NCI-H2227 treated with DMSO at 0.1 percent for 48 hours (cell line): ENCODE measurements around the gene FMN1.

ENCODE experiments used
- DNase-seq: peaks from one replicate; lab custom pipeline; 2025; lab: John Stamatoyannopoulos, UW

FMN1 gene

DNA sequence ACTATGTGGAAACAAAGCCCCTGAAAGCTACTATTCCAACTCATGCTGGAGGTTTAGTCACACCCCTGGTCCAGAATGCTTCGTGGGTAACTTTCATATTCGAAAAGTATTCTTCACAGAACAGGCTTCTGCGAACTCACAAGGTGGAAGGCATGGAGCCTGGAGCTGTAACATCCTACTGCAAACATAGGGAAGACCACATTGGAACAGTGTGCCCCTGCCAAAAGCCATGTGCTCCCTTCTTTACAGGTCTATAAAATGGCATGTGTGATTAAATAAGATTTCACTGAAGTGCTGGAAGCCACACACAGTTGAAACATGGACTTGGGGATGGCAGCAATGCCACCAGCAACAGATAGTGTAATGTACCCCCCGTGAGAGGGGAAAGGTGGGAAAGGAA is 370.8 kb downstream of the FMN1 start:
- DNase-seq = no peak

- DNase-seq = no peak
Observed at GRCh38 chr15:32822739-32823138, 371.8 kb downstream of the FMN1 start.

DNA sequence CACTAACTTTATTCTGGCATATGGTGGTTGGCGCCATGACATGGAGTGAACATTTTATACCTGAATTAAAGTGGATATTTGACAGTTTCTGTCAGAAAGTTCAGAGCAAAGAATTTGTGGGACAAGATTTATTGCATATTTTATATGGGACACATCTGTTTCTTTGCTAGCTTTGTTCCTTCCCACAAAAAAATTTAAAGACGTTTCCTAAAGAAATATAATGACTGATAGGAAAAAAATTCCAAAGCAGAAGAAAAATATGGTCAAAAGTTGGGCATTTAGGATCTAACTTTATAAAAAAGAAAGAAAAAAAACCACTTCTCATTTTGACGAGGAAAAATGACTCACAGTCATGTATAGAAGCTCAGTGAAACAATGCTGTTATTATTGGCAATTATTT is 375.1 kb downstream of the FMN1 start:
- no peak for DNase-seq

- DNase-seq = peak; percentile 27
Observed at GRCh38 chr15:32818758-32819447, 375.6 kb downstream of the FMN1 start.

- no peak for DNase-seq
Observed at GRCh38 chr15:32817577-32817976, 376.9 kb downstream of the FMN1 start.

DNA sequence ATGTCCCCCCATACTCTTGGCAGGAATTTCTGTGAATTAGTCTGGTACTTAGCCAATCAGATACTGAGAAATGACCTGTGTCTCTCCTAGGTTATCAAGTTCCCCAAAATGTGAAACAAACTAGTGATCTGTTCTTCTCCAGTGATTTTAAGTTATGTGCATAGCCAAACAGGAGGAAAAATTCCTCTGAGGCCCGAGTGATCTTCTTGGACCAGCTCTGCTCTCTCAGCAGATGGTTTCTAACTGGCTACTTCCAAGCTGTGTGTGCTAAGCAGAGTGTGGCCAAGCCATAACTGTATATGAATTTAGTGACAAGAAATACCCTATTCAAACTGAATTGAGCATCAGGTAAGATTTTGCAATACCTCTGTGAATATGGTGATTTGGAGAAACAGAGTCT is 387.2 kb downstream of the FMN1 start:
- DNase-seq = no peak

- no peak for DNase-seq
Observed at GRCh38 chr15:32803631-32804030, 390.9 kb downstream of the FMN1 start.

GRCh38 chr15:32802286-32802936 is 392.1 kb downstream of the FMN1 start:
- DNase-seq = no peak

- DNase-seq = no peak
Observed at GRCh38 chr15:32799936-32800535, 394.5 kb downstream of the FMN1 start.

DNA sequence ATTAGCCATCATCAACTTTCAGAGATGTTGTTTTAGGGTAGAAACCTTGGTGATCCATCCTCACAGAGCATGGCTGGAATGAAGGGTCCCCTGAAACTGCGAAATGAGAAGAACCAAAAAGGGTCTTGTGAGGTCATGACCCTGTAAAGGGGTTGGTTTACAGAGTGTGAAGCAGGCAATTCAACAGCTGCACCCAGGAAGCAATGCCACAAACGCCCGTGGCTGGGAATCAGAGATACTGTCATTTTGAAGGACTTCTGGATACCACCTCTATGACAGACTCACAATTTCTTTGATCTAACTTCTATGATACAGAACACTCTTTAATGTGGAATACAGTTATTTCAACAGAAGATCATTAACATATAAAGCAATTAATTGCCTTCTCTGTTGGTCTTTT is 397.7 kb downstream of the FMN1 start:
- no peak for DNase-seq

DNA sequence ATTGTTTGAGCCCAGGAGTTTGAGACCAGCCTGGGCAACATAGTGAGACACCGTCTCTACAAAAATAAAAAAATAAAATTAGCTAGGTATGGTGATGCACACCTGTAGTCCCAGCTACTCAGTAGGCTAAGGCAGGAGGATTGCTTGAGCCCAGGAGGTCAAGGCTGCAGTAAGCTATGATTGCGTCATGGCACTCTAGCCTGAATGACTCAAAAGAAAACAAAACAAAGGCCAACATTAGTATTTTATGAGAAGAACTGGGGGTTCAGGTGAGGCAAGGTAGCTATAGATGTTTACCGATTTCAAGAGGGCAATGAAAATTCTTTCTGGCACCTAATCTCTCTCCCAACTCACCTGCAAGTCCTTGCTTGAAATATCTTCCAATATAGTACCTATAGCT is 399.5 kb downstream of the FMN1 start:
- no peak for DNase-seq

- DNase-seq = no peak
Observed at GRCh38 chr15:32792436-32792835, 402.1 kb downstream of the FMN1 start.

DNA sequence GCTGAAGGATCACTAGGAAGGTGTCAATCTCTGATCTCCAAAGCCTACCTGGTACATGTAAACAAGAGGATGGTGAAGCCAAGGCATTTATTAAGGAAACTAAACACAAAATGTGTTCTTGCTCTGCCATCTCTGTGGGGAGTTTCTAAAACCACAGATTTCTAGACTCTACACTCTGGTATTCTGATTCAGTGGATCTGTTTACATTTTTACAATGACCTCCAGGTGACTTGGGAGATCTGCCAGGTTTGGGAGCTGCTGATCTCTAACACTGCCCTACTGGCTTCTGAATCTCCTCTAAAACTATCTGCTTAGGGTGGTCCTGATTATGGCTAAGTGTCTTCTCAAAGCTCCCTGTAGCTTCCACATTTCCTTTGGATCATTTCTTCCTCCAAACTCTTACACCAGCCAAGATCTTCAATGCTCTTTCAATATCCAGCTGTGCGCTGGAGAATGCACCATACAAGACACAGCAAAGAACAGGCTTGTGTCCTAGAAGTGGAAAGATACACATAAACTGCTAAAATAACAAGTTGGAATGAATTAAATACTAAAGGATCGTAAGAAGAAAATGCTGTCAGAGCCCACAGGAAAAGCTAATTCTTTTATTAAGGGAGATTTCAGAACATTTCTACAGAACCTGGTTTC is 404.0 kb downstream of the FMN1 start:
- no peak for DNase-seq

DNA sequence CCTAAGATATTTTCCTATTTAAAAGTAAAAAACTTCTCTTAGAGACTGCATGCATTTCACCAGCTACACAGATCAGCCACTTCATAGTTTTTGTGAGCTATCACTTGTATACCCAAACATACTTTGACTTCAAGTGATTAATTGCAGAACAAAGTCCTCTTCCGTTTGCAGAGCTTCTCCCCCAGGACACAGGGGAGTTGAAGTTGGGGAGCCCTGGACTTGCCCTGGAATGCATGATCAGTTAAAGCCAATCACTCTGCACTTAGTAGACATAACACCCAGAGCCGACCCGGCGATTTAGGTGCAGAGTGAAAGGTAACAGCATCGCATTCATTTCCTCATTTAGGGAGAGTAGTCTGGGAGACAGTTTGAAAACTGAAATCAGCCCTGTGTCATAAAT is 406.6 kb downstream of the FMN1 start:
- DNase-seq = no peak

- DNase-seq = no peak
Observed at GRCh38 chr15:32786906-32787305, 407.6 kb downstream of the FMN1 start.

GRCh38 chr15:32784581-32784980 is 409.9 kb downstream of the FMN1 start:
- DNase-seq = no peak

GRCh38 chr15:32781781-32782180 is 412.7 kb downstream of the FMN1 start:
- no peak for DNase-seq

DNA sequence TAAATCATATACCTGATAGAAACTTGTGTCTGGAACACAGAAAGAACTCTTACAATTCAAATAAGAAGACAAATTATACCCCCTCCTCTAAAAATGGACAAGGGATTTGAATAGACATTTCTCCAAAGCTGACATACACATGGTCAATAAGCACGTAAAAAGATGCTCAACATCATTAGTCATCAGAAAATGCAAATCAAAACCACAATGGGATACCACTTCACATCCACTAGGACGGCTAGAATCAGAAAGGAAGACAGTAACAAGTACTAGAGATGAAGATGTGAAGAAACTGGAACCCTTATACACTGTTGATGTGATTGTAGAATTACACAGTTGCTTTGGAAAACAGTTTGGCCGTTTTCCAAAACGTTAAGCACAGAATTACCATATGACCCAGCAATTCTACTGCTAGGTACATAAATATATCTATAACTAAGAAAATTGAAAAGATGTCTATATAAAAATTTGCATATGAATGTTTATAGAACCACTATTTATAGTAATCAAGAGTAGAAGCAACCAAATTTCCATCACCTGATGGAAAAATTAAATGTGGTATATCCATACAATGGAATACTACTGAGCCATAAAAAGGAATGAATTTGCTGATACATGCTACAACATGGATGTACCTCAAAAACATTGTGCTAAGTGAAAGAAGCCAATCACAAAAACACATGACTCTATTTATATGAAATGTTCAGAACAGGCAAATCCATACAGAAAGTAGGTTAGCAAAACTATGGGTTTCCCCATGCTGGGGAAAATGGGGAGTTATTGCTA is 415.9 kb downstream of the FMN1 start:
- DNase-seq = no peak

- no peak for DNase-seq
Observed at GRCh38 chr15:32775103-32775502, 419.4 kb downstream of the FMN1 start.

GRCh38 chr15:32774022-32774421 is 420.5 kb downstream of the FMN1 start:
- no peak for DNase-seq

DNA sequence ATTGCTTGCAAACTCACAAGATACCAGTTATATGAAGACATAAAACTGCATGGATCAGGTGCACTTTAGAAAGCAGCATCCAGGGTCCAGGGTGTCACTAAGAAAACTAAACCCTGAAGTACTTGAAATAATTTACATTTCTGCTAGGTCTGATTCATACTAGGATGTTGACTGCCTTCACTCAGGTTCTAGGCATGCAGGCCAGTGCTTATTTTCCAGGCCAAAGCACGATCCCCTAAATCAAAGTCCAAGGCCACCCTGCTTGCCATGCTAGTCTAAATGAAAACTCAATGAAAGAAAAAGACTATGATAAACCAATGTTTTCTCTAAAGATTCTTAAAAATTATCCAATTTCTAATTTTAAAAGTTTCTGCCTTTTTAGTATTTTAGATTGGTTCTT is 427.3 kb downstream of the FMN1 start:
- no peak for DNase-seq

DNA sequence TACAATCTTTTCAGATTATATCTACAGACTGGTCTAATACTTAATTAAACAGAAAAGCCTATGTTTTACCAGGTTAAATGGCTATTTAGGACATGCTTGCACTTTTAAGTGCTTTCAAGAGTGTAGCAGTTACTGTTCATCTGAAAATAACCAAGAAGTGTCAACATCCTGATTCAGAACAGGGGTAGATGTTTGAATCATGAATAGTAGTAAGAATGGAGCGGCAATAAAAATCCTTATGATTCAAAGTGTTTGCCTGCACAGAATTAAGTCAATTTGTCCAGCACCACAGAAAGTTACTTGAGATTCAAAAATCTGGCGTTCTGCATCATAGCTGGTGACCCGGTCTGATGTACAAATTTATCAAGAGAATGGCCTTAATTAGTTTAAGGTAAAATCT is 428.4 kb downstream of the FMN1 start:
- DNase-seq = no peak
